ENCODE measurements around the gene HHIP. TPM values are rescaled to one million over a fixed set of nuclear protein-coding genes. Genes with fewer than 3 reads are reported as not detected.

HHIP gene
- total and polyA plus RNA-seq, 9 of the 15 experiments (the other 6 are each of a cell fraction or from before 2014, with no cell fraction given), result 0.09 TPM; not detected in 8

DNA sequence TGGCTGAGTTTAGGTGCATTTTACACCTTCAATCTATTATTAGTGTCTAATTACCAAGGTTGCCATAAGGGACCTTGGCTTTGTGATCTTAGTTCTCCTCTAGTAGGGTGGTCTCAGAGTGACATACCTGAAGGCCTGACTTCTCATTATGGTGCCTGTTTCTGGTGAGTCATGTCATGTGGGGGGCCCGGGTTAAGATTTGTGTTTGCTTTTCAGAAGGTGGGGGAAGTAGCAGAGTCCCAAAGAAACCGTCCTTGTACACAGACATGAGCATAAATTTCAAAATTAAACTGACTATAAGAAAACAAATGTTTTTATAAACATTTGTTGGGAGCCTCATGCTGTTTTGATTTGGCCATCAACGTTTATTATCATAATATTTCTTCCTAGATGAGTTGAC lies 74.5 kb downstream of the HHIP start (continued):
- TF ChIP-seq THAP7 (CRISPR knock-in tag; IDR thresholded peaks at IDR 0.05), result no peak
- TF ChIP-seq PYGO2 (tag; IDR thresholded peaks at IDR 0.05), result no peak
- no peak for TF ChIP-seq CREB5 (CRISPR knock-in tag; IDR thresholded peaks at IDR 0.05)
- TF ChIP-seq SMC3 (conservative IDR thresholded peaks at IDR 0.05; ENCODE audit: insufficient read depth, low read depth, low read length), result no peak
- TF ChIP-seq TBP (optimal IDR thresholded peaks at IDR 0.05; ENCODE audit: low read depth, low read length), result no peak
- no peak for TF ChIP-seq FOXP4 (CRISPR knock-in tag; IDR thresholded peaks at IDR 0.05; ENCODE audit: borderline replicate concordance)
- TF ChIP-seq PTBP1 (IDR thresholded peaks at IDR 0.05; ENCODE audit: low read depth, low read length), result no peak
- no peak for TF ChIP-seq ADNP (tag; IDR thresholded peaks at IDR 0.05)
- TF ChIP-seq, protein P1, sequence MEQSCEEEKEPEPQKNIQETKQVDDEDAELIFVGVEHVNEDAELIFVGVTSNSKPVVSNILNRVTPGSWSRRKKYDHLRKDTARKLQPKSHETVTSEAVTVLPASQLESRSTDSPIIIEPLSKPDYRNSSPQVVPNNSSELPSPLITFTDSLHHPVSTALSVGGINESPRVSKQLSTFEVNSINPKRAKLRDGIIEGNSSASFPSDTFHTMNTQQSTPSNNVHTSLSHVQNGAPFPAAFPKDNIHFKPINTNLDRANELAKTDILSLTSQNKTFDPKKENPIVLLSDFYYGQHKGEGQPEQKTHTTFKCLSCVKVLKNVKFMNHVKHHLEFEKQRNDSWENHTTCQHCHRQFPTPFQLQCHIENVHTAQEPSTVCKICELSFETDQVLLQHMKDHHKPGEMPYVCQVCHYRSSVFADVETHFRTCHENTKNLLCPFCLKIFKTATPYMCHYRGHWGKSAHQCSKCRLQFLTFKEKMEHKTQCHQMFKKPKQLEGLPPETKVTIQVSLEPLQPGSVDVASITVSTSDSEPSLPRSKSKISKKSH (CRISPR knock-in tag; IDR thresholded peaks at IDR 0.05), result no peak
- no peak for TF ChIP-seq MYBL2 (IDR thresholded peaks at IDR 0.05; ENCODE audit: low read depth)
- no peak for TF ChIP-seq MYBL2 (CRISPR knock-in tag; IDR thresholded peaks at IDR 0.05; ENCODE audit: borderline replicate concordance)
- TF ChIP-seq ZNF41 (CRISPR knock-in tag; conservative IDR thresholded peaks at IDR 0.05), result no peak
